Measurements from ENCODE around the gene ARHGAP20. TPM values are rescaled to one million over a fixed set of nuclear protein-coding genes. Genes with fewer than 3 reads are reported as not detected.

Gene ARHGAP20
- total and polyA plus RNA-seq, 2 of the 4 experiments (the other 2 are of a cell fraction), result 1.4 to 2.5 TPM

- no CpG with 5 or more reads among the region's 1 CpG for WGBS, 2 experiments (ENCODE audit: extremely low coverage in 2 of 2, insufficient read length in 1 of 2)
- Histone ChIP-seq H4K5ac (ENCODE audit: low read depth, low read length) (no peak overlapping the region), H3K27me3 (ENCODE audit: control insufficient read depth, insufficient read depth, low read length) (no peaks in the 10 kb centered on the region), H3K79me1 (ENCODE audit: low read depth in 1 of 2, low read length in 2 of 2) (no peaks in the 10 kb centered on the region), H3K14ac (replicated peaks; ENCODE audit: low read depth, low read length) (no peak overlapping the region), H4K91ac (ENCODE audit: insufficient read depth, low read depth, low read length) (no peak overlapping the region), H2AK5ac (ENCODE audit: low read depth, low read length) (no peak overlapping the region), H3K9me1 (ENCODE audit: insufficient read depth, low read length) (peaks cover 2% of the 10 kb centered on the region; the same call in 1 of the 2 replicates), H3K23ac (ENCODE audit: low read depth, low read length) (no peak overlapping the region), H3K56ac (ENCODE audit: extremely low read depth, insufficient read depth, low read length) (no peak overlapping the region), H4K8ac (ENCODE audit: low read depth in 2 of 2, low read length in 2 of 2) (no peak overlapping the region), H3K27ac (ENCODE audit: insufficient read depth, low read length) (no peak overlapping the region), H3K9me3 (ENCODE audit: control insufficient read depth, insufficient read depth, low read length) (no peaks in the 10 kb centered on the region), H2AFZ (replicated peaks; ENCODE audit: low read length, poor library complexity) (no peak overlapping the region), H2BK5ac (ENCODE audit: low read depth, low read length, poor library complexity, severe bottlenecking) (no peak overlapping the region), H2BK15ac (ENCODE audit: low read depth, low read length) (no peak overlapping the region), H3K4me2 (ENCODE audit: low read depth, low read length) (no peak overlapping the region), H3K4me3 (ENCODE audit: insufficient read depth, low read depth, low read length) (no peak overlapping the region), H3K18ac (ENCODE audit: low read depth, low read length) (no peak overlapping the region), H3K9ac (ENCODE audit: low read depth, low read length) (no peak overlapping the region), H2BK20ac (ENCODE audit: low read depth, low read length) (no peak overlapping the region), H4K20me1 (ENCODE audit: insufficient read depth, low read length) (no peaks in the 10 kb centered on the region), H2AK9ac (replicated peaks; ENCODE audit: low read depth, low read length, poor library complexity) (no peak overlapping the region), H2BK120ac (ENCODE audit: low read depth, low read length) (no peak overlapping the region), H3K36me3 (ENCODE audit: control insufficient read depth, insufficient read depth, low read length) (peaks cover 11% of the 10 kb centered on the region), H3K4ac (ENCODE audit: low read depth, low read length) (no peak overlapping the region), H3K4me1 (ENCODE audit: control insufficient read depth, insufficient read depth, low read length) (no peaks in the 10 kb centered on the region)
- dilution Hi-C loops (cut with HindIII; ENCODE audit: low sequenced_read_pairs, unreplicated experiment), result no loop called here
- TF ChIP-seq NFE2L2 (IDR thresholded peaks at IDR 0.05; ENCODE audit: low read depth, low read length) (no peak), USF2 (IDR thresholded peaks at IDR 0.05; ENCODE audit: low read depth, low read length) (no peak), CEBPB (IDR thresholded peaks at IDR 0.05; ENCODE audit: low read depth, low read length) (no peak), RFX5 (IDR thresholded peaks at IDR 0.05; ENCODE audit: low read depth, low read length) (no peak), ELK1 (IDR thresholded peaks at IDR 0.05; ENCODE audit: borderline replicate concordance, low read depth, low read length) (no peak), CTCF (conservative IDR thresholded peaks at IDR 0.05; ENCODE audit: low read depth, low read length) (no peak), CHD1 (IDR thresholded peaks at IDR 0.05; ENCODE audit: low read depth, low read length) (no peak), MXI1 (IDR thresholded peaks at IDR 0.05; ENCODE audit: borderline replicate concordance, low read depth, low read length) (no peak), MAZ (IDR thresholded peaks at IDR 0.05; ENCODE audit: borderline replicate concordance, low read depth, low read length) (no peak), SMC3 (IDR thresholded peaks at IDR 0.05; ENCODE audit: low read depth, low read length) (no peak), POLR2A (IDR thresholded peaks at IDR 0.05; ENCODE audit: low read depth, low read length) (no peak), BHLHE40 (IDR thresholded peaks at IDR 0.05; ENCODE audit: low read depth, low read length) (no peak), RCOR1 (IDR thresholded peaks at IDR 0.05; ENCODE audit: insufficient replicate concordance, low read length) (no peak), RAD21 (IDR thresholded peaks at IDR 0.05; ENCODE audit: low read length) (no peak), FOS (IDR thresholded peaks at IDR 0.05; ENCODE audit: low read depth, low read length) (no peak), MAFK (IDR thresholded peaks at IDR 0.05; ENCODE audit: low read depth, low read length) (no peak)
- ChIA-PET POLR2A (ENCODE audit: unreplicated experiment) (no interaction called here), CTCF (interaction anchor here (1.8 kb wide), 1 partner anchor 21 kb away, joined by 4 read pairs; no protein-coding TSS in a partner anchor)
- DNase-seq (no peak), ATAC-seq (ENCODE audit: low read depth) (no peak)
- intact Hi-C loops (cut with micrococcal nuclease), result no loop called here
- in situ Hi-C loops (cut with MboI; ENCODE audit: low sequenced_read_pairs), result no loop called here
- TSS peak; percentile 49 for BruUV-seq (replicated peaks)
Measured at GRCh38 chr11:110587129-110587528, 125.1 kb downstream of the ARHGAP20 start.
